ENCODE results near the gene UCP2. TPM values are rescaled to one million over a fixed set of nuclear protein-coding genes. Genes with fewer than 3 reads are reported as not detected.

UCP2 gene
- total and polyA plus RNA-seq, 9 of the 15 experiments (the other 6 are each of a cell fraction or from before 2014, with no cell fraction given): 19.2 to 216 (median 87.9) TPM

DNA sequence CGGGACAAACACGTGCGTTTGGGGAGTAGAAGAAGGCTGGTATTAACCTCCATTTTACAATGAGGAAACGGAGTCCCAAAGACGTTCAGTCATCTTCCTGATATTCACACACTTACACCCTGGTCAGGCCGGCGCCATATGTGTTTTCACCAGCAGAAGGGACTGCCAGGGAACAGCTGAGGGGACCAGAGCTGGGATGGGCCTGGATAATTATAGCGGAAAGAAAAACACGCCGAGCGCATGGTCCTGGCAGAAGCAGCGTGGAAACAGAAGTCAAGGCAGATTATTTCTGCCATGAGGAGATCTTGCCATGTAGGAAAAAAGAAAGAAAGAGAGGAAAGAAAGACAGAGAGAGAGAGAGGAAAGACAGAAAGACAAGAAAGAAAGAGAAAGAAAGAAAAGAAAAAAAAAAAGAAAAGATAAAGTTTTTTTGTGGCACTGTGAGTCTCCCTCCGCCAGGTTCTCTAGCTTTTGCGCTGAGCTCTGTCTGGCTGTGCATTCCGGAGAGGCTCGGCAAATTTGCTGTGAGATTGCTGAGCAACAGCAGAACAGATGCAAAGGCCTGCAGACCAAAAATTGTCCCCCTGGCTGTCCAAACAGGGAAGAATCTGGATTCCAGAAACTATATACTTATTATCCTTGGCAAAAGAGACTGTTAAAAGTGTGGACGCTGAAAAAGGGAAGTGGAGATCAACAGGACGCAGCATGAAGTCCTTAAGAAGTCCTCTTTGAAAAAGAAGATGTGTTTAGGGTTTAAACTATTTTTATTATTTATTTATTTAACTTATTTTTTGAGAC, 1.3 kb upstream of the UCP2 start (continued):
- TF ChIP-seq, protein P1, sequence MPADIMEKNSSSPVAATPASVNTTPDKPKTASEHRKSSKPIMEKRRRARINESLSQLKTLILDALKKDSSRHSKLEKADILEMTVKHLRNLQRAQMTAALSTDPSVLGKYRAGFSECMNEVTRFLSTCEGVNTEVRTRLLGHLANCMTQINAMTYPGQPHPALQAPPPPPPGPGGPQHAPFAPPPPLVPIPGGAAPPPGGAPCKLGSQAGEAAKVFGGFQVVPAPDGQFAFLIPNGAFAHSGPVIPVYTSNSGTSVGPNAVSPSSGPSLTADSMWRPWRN (IDR thresholded peaks at IDR 0.05; ENCODE audit: low read depth): no peak
- TF ChIP-seq HNRNPH1 (optimal IDR thresholded peaks at IDR 0.05; ENCODE audit: low read depth, low read length) (no peak), SMAD3 (CRISPR knock-in tag; conservative IDR thresholded peaks at IDR 0.05) (no peak), MTA2 (IDR thresholded peaks at IDR 0.05; ENCODE audit: low read depth) (no peak), HNRNPLL (IDR thresholded peaks at IDR 0.05; ENCODE audit: low read depth, low read length, poor library complexity, severe bottlenecking) (no peak), MTA1 (IDR thresholded peaks at IDR 0.05; ENCODE audit: borderline replicate concordance) (peak; percentile 57; the same call in 1 of the 2 replicates), SAP30 (IDR thresholded peaks at IDR 0.05; ENCODE audit: borderline replicate concordance, insufficient read depth, low read depth, low read length, poor library complexity, severe bottlenecking) (peak; percentile 6), CBX3 (IDR thresholded peaks at IDR 0.05; ENCODE audit: borderline replicate concordance in 1 of 2, low read length in 2 of 2) (no peak), SMAD2 (IDR thresholded peaks at IDR 0.05; ENCODE audit: low read depth, low read length) (no peak), SNIP1 (IDR thresholded peaks at IDR 0.05; ENCODE audit: low read depth) (0 out of 2 replicates have a peak, but pooled peaks have one; percentile 23), FOXJ2 (tag; IDR thresholded peaks at IDR 0.05) (no peak), RNF2 (IDR thresholded peaks at IDR 0.05) (no peak), CTBP1 (IDR thresholded peaks at IDR 0.05; ENCODE audit: borderline replicate concordance) (no peak), JUN (IDR thresholded peaks at IDR 0.05; ENCODE audit: borderline replicate concordance, low read depth, low read length) (no peak), JUN (CRISPR knock-in tag; IDR thresholded peaks at IDR 0.05; ENCODE audit: borderline replicate concordance) (peak; percentile 12; the same call in 1 of the 2 replicates), BRCA1 (IDR thresholded peaks at IDR 0.05) (no peak), BRCA1 (CRISPR knock-in tag; IDR thresholded peaks at IDR 0.05) (no peak), TBL1XR1 (IDR thresholded peaks at IDR 0.05; ENCODE audit: low read length in 2 of 2) (no peak), ZNF316 (IDR thresholded peaks at IDR 0.05) (no peak), RFX1 (IDR thresholded peaks at IDR 0.05) (no peak)
- TF ChIP-seq, protein P2, sequence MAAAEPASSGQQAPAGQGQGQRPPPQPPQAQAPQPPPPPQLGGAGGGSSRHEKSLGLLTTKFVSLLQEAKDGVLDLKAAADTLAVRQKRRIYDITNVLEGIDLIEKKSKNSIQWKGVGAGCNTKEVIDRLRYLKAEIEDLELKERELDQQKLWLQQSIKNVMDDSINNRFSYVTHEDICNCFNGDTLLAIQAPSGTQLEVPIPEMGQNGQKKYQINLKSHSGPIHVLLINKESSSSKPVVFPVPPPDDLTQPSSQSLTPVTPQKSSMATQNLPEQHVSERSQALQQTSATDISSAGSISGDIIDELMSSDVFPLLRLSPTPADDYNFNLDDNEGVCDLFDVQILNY (CRISPR knock-in tag; IDR thresholded peaks at IDR 0.05): no peak
- TF ChIP-seq, protein P3, sequence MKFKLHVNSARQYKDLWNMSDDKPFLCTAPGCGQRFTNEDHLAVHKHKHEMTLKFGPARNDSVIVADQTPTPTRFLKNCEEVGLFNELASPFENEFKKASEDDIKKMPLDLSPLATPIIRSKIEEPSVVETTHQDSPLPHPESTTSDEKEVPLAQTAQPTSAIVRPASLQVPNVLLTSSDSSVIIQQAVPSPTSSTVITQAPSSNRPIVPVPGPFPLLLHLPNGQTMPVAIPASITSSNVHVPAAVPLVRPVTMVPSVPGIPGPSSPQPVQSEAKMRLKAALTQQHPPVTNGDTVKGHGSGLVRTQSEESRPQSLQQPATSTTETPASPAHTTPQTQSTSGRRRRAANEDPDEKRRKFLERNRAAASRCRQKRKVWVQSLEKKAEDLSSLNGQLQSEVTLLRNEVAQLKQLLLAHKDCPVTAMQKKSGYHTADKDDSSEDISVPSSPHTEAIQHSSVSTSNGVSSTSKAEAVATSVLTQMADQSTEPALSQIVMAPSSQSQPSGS (CRISPR knock-in tag; IDR thresholded peaks at IDR 0.05): no peak
- TF ChIP-seq, protein P4, sequence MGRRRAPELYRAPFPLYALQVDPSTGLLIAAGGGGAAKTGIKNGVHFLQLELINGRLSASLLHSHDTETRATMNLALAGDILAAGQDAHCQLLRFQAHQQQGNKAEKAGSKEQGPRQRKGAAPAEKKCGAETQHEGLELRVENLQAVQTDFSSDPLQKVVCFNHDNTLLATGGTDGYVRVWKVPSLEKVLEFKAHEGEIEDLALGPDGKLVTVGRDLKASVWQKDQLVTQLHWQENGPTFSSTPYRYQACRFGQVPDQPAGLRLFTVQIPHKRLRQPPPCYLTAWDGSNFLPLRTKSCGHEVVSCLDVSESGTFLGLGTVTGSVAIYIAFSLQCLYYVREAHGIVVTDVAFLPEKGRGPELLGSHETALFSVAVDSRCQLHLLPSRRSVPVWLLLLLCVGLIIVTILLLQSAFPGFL (CRISPR knock-in tag; IDR thresholded peaks at IDR 0.05): 0 out of 2 replicates have a peak, but pooled peaks have one; percentile 60

All from K562 (cell line).